Esophagus squamous epithelium (tissue), 4 donors: ENCODE measurements around the gene LDLRAD2.

Source experiments
- POLR2A ChIP-seq, 4 donors: fragments of 450-650 bp; IDR thresholded peaks; one replicate each; pipeline ENCODE4 v1.6.1; 2017; ENCODE audit warnings: antibody characterized with exemption in 4 of 4, mild to moderate bottlenecking in 4 of 4, moderate library complexity in 3 of 4
- TF ChIP-seq, protein P1 (sequence below), 6 experiments: fragments of 450-650 bp in 4 of 6; fragments of 200-600 bp in 2 of 6; sonication (generic) in 2 of 6; IDR thresholded peaks; one replicate each; pipeline ENCODE4 v1.5.1; 2016 to 2019; ENCODE audit warnings: antibody characterized with exemption in 6 of 6, mild to moderate bottlenecking in 4 of 6, moderate library complexity in 4 of 6

DNA sequence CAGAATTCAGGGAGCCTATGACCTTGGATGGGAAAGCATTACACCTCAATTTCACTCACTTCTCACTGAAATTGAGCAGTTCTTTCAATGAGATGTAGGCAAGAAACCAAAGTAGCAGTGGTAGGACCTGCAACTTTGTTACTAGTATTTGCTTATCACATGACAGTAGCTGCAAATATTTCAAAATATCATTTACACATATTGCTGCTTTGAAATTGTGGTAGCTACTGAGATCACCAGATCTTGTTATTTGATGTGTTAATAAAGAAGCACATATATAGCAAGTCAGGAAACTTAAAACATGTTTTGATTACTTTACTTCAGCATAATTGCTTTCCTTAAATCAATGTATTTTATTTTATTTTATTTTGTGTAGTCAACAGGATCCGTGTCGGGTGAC lies 12.9 kb downstream of the LDLRAD2 start:
- TF ChIP-seq POLR2A (IDR thresholded peaks at IDR 0.05): no peak
- TF ChIP-seq, protein P1, sequence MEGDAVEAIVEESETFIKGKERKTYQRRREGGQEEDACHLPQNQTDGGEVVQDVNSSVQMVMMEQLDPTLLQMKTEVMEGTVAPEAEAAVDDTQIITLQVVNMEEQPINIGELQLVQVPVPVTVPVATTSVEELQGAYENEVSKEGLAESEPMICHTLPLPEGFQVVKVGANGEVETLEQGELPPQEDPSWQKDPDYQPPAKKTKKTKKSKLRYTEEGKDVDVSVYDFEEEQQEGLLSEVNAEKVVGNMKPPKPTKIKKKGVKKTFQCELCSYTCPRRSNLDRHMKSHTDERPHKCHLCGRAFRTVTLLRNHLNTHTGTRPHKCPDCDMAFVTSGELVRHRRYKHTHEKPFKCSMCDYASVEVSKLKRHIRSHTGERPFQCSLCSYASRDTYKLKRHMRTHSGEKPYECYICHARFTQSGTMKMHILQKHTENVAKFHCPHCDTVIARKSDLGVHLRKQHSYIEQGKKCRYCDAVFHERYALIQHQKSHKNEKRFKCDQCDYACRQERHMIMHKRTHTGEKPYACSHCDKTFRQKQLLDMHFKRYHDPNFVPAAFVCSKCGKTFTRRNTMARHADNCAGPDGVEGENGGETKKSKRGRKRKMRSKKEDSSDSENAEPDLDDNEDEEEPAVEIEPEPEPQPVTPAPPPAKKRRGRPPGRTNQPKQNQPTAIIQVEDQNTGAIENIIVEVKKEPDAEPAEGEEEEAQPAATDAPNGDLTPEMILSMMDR (IDR thresholded peaks at IDR 0.05): no peak
